ENCODE results near the gene MID1.

Gene MID1

DNA sequence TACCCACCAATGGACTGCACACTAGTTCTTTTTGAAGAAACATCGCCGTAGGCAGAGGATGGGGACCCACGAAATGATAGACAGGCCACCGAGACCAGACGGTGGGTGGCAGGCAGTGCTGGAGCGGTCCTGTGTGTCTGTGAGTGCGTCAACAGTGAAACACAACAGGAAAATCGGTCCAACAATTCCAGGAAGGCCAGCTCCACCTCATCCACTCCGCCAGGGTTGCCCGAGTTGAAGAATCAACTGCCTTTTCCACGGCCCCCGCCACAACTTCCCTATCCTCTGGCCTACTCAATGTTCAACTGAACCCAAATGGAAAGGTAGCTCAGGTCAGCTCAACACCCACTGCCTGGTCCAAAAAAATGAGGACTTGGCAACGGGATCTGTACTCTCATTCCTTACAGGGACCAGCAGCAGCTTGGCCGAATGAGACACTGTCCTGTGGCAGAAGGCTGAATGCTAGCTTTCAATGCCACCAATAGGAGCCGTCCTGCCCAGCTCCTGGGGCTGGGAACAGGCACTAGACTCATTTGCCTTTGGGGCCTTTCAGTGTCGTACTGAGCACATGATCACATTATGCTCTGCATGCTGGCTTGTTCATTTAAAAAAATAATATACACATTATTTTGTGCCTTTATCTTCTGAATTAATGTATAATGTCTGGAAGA lies 43.5 kb downstream of the MID1 start:
- no peak for DNase-seq (ENCODE audit: low spot score)

DNA sequence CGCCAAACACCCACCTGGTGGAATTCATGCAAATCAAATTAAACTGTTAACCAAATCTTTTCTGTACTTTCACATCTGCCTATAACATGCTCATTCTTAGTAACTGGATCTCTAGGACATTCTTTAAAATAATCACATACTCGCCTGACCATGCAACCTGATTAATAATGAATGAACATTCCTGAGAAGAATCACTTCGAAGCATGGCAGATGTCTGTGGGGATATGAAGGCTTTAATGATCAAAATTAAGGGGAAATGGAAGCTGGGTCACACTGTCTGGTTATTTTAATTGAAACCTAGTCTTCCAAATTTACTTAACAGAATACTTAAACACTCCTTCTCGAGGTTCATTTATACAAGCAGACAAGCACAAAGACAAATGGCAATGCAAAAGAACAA lies 44.2 kb downstream of the MID1 start:
- no peak for DNase-seq (ENCODE audit: low spot score)

DNA sequence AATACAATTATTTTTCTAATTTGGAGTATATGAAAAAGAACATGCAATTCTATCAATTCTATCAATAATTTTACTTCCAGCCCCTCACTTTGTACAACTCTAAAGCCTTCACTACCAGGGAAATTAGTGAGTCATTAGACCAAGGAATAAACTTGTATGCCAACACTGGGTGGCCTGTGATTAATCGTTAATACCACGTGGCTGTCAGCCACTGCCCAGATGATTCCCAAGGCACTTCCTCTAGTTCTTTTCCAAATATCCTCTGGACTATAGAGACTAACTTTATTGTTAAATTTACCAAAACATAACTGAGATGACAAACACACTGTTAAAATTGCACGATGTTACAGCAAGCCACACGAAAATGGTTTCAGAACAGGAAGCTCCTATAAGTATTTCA lies 45.7 kb downstream of the MID1 start:
- DNase-seq (ENCODE audit: low spot score): no peak

DNA sequence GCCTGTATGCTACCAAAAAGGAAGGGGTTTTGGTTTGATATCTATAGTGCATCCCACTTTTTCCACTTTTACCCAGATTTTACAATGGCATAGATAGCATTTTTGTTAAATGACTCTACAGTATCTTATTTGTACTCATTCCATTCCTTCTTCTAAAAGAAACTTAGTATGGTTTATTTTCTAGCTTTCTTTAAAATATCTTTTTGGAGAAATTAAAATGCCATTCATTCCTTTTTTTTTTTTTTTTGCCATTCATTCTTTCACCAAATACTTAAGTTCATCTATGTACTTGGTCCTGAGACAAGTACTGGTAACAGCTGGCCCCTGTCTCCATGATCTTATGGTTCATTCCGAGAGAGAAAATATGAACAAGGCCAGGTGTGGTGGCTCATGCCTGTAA lies 49.1 kb downstream of the MID1 start:
- DNase-seq (ENCODE audit: low spot score): no peak

DNA sequence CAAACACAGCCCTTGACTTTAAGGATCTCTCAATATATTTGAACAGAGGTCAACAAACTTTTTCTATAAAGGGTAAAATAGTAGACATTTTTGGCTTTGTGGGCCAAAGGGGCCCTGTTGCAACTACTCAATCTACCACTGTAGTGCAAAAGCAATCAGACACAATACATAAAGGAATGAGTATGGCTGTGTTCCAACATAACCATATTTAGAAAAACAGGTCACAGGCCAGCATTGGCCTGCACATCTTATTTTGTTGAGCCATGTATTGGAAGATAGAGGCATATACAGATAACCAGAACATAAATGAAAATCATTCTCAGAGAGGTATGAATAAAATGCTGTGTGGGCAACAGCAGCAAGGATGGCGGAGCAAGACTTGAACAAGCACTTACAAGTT lies 49.8 kb downstream of the MID1 start:
- no peak for DNase-seq (ENCODE audit: low spot score)

DNA sequence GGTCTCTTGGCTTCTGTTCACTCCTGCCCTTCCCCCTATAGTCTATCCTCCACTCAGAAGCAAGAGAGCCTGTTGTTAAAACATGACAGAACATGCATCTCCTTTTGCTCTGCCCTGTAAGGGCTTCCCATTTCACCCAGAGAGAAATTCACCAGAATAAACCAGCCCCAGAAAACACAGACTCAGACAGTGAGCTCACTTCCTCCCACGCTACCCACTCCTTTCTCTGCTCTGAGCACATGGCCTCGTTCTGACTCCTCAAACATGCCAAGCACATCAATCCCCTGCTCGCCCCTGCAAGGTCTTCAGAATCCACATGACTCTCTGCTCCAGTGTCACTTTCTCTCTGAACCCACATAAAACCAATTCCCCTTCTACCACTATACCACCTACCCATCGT lies 50.4 kb downstream of the MID1 start:
- DNase-seq (ENCODE audit: low spot score): no peak

DNA sequence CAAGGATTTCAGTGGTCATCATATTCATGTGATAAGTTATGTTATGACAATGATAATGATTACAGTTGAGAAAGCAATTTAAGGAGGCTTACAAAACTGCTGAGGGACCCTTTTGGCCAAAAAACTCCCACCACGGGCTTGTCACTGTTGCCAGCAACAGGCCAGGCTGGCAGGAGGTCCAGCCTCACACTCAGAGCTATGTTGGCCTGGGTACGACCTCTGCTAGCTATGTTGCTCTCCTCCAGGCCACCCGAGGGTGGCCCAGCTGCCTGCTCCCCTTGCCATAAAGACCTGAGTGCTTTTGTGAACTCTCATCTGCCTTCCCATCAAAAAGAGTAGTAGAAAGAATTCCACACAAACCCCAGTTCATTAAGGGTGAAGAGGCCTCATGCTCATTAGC lies 52.0 kb downstream of the MID1 start:
- DNase-seq (ENCODE audit: low spot score): no peak

DNA sequence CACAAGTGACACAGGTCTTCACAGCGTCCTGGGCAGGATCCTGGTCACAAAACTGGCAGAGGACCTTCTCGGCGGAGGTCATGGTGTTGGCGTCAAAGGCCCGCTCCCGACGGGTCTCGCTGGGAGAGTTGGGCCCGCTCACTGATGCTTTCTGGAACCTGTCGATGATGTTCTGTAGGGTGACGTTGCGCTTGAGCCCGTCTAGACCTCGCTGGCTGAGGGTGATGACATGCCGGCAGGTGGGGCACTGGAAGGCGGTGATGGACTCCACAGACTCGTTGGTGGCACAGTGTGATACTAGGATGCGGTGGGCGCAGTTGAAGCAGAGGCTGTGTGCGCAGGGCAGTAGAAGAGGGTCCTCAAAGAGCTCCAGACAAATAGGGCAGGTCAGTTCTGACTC lies 53.2 kb downstream of the MID1 start:
- no peak for DNase-seq (ENCODE audit: low spot score)

DNA sequence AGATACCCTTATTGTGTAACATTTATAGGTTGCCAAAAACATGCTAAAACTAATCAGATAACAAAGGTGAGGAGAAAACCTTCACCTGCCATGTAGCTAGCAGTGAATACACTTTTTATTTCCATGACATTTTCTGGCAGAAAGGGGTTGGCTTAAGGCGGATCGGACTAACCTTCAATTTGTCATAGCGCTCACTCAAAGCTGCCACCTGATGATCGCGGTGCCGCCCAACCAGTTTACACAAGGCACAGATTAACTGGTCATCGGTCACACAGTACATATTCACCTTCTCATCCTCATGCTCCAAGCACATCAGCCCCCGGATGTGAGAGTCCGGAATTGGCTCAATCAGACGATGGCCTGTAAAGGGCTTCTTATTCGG lies 53.7 kb downstream of the MID1 start:
- DNase-seq (ENCODE audit: low spot score): no peak

DNA sequence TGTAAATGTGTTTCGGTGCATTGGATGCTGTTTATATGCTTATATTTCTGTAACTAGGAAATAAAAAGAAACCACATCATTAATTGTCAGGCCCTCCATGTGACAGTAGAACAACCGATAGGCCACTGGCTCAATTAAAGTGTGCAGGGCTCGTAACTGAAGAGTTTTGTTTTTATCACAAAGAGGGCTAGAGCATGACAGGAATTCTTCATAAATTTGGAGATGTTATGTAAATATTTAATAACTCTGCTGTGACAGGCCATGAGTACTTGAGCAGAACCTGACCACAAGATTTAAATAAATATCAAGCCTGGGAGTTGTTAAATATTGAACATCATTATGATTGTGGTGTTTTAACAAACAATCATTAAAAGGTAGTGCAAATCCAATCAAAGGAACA lies 55.9 kb downstream of the MID1 start:
- DNase-seq (ENCODE audit: low spot score): no peak

DNA sequence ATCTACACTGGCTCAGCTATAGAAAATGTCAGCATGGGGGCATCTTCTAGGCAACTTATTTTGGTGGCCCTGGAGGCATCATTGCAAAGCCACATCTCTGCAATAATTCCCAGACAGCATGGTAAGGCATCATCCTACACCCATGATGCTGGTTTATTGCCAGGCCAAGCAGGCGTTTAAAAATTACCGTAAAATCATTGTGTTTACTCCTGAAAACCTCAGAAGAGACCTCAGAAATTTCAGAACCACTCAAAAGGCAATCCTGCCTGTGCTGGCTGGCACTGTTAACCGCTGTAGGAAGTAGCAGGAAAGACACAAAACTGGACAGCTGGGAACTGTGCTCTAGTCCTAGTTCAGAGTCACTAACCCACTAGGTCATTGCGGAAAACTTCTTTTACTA lies 63.2 kb downstream of the MID1 start:
- DNase-seq (ENCODE audit: low spot score): no peak

DNA sequence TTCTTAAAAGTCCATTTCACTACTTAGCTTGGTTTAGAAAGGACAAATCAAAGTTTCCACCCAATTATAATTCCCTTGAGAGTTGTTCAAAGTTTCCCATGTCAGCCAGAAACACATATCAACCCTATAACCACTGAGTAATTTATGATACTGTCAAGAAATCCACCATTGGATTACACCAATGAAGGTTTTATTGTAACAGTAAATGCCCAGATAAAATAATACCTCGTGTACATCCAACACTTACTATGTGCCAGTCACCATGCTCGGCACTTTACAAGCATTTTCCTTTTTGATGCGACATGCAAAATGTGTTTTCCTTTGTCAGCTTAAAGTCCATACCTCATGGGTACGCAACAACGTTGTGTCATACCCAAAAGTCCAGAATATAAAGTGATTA lies 64.0 kb downstream of the MID1 start:
- no peak for DNase-seq (ENCODE audit: low spot score)

DNA sequence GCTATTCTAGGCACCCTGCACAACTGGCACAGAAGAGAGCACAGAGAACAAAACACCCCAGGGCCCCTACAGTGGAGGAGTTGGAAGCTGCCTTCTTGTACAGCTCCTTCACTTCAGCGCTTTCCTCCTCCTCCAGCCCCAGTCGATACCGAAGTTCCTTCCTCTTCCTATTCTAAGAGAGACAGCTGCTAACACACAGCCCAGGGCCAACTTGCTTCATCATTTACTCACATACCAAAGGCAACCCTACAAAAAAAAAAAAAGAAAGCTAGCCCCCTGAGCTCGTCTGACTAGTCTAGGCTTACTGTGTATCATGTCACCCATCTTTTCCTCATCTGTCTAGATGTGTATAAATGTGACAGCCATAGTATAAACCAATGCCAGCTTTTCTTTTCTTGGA lies 64.5 kb downstream of the MID1 start:
- no peak for DNase-seq (ENCODE audit: low spot score)

DNA sequence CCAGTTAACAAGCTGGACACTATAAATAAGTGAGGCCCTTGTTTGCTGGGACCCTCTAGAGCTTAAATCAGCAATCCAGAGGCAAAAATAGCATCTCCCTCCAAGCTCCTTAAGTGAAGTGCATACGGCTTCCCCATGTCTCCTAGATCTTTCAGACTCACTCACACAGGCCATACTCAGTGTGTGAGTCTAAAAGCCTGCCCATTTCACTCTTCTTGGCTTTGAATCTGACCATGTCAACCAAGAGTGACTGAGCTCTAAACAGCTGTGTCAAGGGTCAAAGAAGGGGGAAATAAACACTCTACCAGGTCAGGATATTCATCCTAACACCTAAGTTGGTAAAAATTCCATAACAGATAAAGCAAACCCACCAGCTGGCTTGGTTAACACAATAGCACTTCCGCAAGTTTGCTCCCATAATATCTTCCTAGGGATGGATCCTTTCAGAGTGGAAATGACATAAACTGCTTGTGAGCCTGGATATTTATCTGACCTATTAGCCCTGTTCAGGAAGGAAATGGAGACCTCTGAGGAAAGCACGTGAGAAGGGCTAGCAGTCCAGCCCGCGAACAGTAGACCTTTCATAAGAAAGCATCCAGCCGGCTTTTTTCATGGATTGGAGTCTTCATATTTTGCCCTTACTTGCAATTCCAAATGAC lies 65.6 kb downstream of the MID1 start:
- no peak for DNase-seq (ENCODE audit: low spot score)

DNA sequence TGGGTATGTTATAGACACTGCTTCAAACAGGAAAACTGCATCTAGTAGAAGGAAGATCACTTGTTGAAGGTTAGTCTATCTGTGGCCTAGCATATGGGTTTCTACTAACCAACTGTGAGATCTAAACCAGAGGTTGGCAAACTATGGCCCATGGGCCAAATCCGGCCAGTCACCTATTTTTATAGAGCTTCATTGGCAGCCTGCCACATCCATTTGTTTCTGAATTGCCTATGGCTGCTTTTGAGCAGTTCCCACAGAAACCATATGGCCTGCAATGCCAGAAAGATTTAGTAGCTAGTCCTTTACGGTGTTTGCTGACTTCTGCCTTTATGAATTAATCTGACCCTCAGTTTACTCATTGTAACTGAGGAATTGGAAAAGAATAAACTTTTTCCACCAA lies 71.1 kb downstream of the MID1 start:
- DNase-seq (ENCODE audit: low spot score): no peak

DNA sequence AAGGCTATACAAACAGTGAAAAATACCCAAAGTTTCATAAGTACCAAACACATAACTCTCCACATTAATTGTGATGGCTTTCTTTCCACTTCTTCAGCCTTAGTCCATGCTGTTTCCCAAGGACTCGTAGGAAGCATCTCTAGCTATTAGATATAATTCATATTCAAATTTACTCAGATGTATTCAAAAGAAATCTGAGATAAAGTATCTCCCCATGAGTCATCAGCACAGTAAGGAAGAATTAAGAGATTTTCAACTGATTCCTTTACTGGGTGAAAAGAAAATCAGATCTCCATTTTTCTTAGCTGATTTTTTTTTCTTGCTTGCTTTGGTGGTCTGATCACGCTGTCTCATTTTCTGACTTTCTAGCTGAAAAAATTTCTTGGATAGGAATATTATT lies 71.7 kb downstream of the MID1 start:
- no peak for DNase-seq (ENCODE audit: low spot score)

DNA sequence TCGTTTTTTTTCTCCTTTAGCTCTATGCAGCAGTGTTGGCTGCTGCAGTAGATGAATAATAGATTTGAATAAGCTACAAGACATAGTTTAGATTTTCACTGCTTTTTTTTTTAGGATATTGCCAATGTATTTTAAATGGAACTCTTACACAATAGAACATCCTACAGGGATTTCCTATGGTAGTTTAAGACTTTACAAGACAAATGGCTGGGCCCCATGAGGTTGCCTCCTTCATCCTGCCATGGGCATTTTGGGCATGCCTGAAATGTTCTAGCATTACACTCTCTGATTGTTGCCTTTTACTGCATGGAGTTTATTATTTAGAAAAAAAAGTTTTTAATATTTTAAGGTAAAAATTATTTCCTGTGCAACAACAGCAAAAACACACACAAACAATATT lies 74.5 kb downstream of the MID1 start:
- no peak for DNase-seq (ENCODE audit: low spot score)

DNA sequence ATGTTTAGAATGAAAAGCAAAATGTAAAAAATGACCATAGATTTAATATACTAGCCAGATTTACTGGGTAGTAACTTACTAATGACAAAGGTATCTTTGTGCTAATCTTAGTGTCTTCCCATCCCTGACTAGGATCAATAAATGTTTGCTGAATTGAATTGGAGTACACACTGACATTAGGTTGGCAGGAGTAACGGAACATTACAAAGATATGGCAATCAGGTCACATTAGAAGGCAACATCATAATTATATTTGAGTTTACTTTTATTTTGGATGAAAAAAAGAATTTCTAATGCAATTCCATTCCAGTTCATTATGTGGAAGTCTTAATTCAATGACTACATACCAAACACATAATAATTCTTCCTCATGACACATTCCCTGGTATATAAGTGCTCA lies 77.8 kb downstream of the MID1 start:
- DNase-seq (ENCODE audit: low spot score): no peak

DNA sequence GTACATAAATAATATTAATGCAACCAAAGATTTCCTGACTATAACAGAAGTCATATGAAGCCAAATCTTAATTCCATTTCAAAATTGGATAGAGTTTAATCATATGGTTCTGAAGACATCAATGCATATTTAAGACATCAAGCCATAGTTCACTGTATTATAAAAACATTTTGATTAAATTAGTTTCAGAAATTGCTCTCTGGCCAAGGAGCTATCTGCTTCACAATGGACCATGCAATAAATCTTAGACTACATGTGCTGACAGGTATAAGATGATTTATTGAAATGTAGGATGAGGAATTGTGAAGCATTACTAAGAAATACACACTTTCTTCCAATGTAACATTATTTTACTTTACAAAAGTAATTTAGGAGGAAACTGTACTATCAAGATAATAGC lies 81.6 kb downstream of the MID1 start:
- DNase-seq (ENCODE audit: low spot score): no peak

DNA sequence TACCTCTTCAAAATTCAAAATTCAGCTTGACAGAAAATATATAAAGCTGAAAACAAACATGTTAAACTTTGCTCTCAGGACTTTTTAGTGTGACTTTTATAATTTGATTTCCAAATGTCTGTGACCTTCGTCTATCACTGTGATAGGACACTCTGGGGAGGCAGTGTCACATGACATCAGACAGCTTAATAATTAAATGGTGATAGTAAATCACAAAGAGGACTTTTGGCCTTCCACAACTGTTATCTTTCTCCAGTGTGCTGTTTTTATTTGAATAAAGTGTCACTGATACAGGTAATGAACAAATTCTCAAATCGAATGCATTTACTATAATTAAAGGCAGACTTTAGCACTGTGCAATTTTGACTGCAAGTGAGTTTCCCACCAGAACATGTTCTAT lies 83.1 kb downstream of the MID1 start:
- no peak for DNase-seq (ENCODE audit: low spot score)

DNA sequence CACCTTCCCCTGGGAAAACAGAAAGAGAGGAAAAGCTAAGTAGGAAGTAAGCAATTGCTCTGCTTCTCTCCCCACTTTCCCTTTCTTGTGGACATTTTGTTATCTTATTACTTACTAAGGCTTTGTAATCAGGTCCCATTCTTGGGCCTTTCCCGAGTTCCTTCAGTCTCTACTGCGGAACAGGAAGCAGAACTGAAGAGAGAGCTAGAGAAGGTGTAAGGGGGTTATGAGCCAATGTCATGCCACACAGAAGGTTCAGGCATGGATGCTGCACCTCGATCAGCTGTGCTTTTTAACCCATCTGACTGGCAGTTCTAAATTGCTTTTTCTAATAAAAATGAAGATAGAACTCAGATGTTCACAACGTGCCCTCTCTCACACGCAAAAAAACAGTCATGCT lies 83.6 kb downstream of the MID1 start:
- DNase-seq (ENCODE audit: low spot score): no peak

DNA sequence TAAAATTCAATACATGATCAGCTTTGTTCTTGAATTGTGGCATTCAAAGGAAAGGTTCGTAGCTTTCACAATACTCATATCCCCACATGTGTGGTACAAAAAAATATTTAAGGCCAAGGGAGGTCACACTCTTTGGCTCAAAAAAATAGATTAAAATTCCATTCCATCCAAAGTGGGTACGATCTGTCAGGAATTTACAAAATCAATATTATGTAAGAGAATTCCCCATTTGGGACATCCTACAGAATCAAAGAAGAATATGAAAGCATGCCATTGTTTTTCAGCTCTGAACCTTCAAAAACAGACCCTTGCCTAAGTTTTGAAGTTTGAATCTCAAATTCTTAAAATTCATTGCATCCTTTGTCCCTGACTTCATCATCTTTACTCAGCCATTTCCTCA lies 85.8 kb downstream of the MID1 start:
- DNase-seq (ENCODE audit: low spot score): no peak

DNA sequence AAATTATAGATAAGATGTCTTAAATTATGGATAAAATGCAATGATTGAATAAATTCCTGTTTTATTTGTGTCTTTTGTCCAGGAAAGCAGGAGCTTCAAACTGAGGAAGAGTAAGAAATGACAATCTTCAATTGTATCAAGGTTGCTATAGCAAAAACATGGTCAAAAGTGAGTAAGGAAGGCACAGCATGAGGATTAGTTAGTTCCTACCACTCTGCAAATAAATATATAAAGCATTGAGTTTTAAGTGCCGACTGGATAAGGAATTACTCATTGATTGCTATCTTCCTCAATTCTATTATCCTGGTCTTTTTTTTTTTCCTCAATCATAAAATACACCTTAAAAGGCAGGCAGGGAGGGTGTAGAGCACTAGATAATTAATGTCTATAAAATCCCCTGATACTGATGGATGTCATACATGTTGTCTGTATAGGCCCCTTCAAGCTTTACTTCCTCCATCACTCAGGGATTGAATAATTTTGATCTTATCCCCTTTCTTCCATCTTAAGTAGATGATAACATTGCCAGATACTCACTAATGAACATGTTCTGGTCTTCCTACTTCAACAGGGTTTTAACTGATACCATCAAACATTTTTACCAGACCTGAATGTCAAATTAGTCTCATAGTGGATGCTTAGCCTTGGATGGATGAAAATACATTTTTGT lies 86.6 kb downstream of the MID1 start:
- DNase-seq (ENCODE audit: low spot score): no peak

DNA sequence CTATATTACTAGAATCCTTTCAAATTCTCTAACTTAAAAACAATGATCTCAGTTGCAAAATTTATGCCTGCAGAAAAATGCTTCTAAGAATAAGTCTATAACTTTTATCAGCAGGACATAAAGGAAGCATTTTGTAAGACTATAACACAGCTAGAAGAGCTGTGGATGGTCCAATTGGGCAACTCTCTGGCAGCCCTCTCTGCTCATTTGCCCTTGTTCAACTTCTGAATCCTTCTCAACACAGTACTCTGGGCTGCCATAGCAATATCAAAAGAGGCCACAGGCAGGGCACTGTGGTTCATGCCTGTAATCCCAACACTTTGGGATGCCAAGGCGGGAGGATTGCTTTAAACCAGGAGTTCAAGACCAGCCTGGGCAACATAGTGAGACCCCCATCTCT lies 88.5 kb downstream of the MID1 start:
- no peak for DNase-seq (ENCODE audit: low spot score)
